Activated effector memory CD4-positive, alpha-beta T cell treated with Interleukin-2 at 50 U/mL for 16 hours (primary cell): Measurements from ENCODE around the gene TP53I11.
A peak's percentile ranks its signal among the peaks of the same experiment; 100 is the strongest.

Experiments used
- DNase-seq: peaks from one replicate; pipeline ENCODE4 v3.0.0-alpha.2; 2020

TP53I11 gene

DNA sequence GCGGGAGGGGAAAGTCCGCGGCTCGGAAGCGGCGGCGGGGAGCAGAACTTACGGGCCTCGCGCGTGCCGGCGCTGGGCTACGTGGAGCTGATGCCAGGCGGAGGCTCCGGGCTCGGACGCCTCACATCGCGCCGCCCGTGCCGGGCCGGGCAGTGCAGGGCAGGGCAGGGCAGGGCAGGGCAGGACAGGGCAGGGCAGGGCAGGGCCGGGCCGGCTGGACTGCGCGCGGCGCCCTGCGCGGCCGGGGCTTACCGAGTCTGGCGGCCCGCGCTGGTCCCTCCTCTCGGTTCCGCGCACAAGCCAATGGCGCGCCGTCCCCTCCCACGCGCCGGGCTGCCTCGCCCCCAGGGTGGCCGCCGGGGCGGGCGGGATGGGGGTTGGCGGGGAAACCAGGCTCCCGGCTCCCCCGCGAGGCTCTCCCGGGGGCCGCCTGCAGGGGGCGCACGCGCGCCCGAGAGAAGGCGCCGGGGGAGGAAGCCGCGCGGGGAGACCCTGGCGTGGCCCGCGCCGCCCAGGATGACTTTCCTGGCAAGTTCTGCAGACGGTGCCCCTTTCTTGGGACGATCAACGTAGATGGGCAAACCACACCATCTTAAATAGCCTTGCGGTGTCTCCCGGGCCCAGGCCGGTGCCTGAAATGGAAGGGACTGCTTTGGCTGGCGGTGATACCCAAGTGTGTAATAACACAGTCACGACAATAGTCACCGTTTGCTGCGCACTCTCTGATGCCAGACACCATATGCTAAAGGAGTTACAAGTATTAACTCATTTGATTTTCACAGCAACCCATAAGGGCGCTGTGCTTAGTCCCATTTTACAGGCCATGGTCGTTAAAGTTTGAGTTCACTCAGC lies at the start of gene TP53I11:
Gene TP53I11, minus strand, starts transcription at position 259 of the 852 bp plus-strand sequence. CDS start 12,548 bp downstream, outside the sequence.
- peak; percentile 54 for DNase-seq

- DNase-seq, result no peak
Observed at GRCh38 chr11:44999068-44999467, 48.4 kb upstream of the TP53I11 start.

GRCh38 chr11:44998051-44998450 lies 47.4 kb upstream of the TP53I11 start:
- no peak for DNase-seq

GRCh38 chr11:44997566-44997965 lies 46.9 kb upstream of the TP53I11 start:
- no peak for DNase-seq

- no peak for DNase-seq
Observed at GRCh38 chr11:44994753-44995152, 44.1 kb upstream of the TP53I11 start.

DNA sequence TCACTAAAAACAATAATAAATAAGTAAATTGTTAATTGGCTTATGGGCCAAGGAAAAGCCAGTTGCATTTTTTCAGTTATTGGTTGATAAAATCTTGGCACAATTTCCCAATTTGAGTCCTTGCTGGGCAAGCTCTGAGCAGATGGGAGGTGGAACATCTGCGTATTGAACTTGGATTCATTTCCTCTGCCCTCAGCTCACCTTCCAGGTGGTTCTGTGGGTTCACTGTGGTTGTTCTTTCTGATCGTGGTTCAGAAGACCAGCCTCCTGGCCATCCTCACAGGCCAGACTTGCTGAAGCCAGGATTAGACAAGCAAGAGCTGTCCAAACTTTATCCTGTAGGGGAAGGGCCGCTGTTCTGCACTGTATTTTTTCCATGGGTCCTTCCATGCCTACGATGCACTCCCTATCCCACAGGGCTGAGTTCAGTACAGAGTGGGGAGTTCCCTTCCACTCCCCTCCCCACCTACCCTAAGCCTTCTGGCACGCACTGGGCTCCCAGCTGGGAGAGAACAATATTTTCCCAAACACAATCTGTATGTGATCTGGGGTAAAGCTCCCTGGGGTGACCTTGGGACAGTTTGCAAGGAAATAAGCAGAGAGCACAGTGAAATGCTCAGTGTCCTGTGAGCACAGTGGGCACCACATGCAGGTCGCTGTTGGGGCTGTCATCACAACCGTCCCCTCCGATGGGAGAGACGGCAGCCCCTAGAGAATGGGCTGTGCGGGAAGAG lies 43.5 kb upstream of the TP53I11 start:
- DNase-seq, result no peak

GRCh38 chr11:44992774-44993173 lies 42.1 kb upstream of the TP53I11 start:
- no peak for DNase-seq

GRCh38 chr11:44992181-44992582 lies 41.5 kb upstream of the TP53I11 start:
- no peak for DNase-seq

- no peak for DNase-seq
Observed at GRCh38 chr11:44990665-44991064, 40.0 kb upstream of the TP53I11 start.

DNA sequence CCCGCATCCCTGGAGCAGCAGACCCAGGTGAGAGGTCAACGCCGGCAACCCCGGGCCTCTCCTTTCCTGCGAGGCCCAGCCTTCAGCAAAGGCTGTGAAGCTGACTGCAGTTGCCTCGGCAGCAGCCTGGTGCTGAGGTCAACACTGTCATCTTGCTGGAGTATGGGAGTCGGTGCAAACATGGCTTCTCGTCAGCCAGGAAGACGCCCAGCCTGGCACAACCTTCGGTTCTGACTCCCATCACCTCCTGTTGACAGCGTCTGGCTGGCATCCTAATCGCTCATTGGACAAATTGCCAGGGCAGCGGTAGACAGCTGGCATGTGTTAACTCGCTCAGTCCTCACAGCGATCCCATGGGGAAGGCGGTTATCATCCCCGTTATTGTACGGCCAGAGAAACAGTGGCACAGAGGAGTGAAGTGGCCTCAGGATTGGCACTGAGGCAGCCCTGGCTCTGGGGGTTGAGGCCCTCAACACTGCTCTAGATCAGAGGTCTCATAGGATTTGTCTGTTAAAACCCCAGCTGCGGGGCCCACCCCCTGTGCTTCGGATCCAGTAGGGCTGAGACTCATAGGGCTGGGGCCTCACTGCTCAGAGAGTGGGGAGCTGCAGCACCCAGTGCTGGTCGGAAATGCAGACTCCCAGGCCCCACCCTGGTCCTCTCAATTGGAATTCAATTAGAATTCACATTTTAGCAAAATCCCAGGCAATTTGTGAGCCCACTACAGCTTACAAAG lies 39.3 kb upstream of the TP53I11 start:
- DNase-seq, result no peak

DNA sequence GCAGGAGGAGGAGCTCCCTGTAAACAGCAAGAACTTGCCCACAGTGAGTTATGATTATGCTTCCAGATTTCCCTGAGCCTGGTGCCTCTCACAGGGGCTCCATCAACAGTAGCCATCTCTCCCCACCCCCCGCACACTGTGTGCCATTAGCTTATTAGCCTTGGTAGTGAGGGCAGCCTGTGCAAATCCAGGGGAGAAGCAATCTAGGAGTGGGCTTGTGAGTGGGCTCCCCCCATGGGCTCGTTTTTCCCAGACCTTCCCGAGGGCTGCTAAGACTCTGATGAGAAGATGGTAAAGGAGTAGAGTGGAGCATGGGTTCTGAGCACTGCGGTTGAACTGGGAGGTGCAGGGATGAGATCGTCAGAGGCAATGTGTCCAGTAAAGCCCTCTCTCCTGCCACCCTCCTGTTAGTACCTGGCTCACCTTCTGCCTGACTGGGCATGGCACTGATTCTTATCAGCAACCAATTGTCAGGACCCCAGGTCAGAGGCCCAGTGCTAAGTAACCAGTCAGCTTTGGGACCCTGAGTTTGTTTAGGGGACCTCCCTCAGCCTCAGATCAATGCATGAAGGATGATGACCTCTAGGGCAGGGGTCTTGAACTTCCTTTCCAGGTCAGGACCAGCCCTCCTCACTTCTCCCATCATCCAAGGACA lies 38.4 kb upstream of the TP53I11 start:
- no peak for DNase-seq

DNA sequence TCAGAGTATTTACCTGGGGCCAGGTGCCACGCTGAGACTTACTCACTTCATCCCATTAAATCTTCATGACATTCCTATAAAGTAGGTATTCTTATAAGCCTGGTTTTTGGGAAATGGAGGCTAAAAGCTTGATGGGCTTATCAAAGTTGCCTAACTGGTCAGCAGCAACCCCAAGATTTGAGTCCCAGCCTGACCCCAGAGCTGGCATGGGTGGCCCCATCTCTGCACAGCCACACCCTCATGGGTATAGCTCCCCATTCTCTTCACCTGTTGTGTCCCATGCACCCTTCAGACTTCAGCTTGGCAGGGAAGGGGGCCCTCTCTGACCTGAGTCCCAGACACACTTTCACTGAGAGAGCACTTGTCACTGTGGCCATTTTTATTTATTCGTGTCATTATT lies 37.4 kb upstream of the TP53I11 start:
- no peak for DNase-seq

GRCh38 chr11:44987506-44987905 lies 36.8 kb upstream of the TP53I11 start:
- DNase-seq, result no peak

DNA sequence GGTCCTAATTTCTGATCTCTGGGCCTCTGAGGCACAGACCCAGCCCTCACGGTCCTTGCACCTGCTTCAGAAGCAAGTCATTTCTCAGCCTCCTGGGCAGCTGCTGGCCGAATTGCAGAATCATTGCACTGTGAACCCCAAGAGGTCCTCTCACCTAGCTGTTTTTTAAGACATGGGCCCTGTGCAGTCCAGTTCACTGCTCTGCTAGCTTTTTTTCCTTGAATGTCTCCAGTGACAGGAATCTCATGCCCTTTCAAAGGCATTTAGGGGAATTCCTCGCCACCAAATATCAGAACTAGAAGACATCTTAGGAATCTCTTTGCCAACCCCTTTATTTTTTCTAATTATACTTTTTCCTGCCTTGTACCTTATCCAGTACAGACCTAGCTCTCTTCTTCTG lies 35.6 kb upstream of the TP53I11 start:
- no peak for DNase-seq

GRCh38 chr11:44985721-44986120 lies 35.0 kb upstream of the TP53I11 start:
- no peak for DNase-seq

DNA sequence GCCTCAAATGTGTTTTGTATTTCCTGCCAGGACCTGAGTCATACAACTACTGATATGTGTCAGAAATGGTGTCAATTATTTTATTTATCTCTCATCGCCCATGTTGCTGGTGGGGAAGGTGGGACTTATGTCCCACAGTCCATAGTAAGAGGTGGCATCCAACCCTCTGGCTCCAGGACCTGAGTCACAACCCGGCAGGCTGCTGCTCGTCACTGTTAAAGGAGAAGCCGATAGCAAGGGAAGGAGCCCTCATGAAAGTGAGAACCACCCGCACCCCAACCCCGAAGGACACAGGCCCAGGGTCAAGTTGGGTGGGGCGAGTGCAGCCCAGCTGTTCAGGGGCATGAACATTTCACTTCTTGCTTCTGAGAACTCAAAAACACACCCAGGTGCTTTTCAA lies 33.1 kb upstream of the TP53I11 start:
- no peak for DNase-seq

GRCh38 chr11:44982496-44983062 lies 31.9 kb upstream of the TP53I11 start:
- DNase-seq, result no peak

DNA sequence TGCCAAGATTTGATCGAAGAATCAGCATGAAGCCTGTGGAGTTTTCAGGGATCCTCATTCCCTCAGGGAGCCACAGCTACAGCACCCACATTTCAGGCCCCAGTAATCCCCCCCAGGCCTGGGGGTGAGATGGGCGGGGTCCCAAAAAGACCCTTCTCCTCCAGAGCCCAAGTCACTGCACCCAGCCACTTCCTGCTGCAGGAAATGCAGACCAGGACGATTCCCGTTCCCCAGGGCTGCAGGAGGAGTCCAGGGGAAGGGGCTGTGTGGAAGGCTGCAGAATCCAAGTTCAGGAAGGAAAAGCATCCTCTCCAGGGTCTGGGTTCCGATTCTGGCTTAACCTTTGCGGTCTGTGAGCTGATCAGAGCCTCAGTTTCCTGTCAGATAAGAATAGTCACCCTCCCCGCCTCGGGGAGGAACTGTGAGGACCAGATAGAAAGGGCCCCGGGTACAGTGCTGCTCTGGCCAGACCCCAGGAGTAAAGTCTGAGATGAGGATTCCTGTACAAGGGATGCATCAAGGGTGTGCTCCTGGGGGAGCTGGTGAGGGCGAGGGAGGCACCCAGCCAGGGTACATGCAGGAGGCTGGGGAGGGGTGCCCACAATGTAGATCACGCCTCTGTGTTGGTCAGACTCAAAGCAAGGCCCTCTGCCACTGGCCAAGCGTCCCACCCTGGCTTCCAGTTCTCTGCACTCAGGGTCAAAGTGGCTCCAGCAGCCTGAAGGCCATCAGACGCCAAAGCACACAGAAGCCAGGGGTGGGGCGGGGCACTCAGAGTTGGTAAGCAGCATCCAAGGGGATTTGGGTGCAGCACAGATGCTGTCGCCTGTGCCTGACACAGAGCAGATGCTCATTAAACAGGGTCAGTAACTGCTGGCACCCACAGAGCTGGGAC lies 30.1 kb upstream of the TP53I11 start:
- no peak for DNase-seq

DNA sequence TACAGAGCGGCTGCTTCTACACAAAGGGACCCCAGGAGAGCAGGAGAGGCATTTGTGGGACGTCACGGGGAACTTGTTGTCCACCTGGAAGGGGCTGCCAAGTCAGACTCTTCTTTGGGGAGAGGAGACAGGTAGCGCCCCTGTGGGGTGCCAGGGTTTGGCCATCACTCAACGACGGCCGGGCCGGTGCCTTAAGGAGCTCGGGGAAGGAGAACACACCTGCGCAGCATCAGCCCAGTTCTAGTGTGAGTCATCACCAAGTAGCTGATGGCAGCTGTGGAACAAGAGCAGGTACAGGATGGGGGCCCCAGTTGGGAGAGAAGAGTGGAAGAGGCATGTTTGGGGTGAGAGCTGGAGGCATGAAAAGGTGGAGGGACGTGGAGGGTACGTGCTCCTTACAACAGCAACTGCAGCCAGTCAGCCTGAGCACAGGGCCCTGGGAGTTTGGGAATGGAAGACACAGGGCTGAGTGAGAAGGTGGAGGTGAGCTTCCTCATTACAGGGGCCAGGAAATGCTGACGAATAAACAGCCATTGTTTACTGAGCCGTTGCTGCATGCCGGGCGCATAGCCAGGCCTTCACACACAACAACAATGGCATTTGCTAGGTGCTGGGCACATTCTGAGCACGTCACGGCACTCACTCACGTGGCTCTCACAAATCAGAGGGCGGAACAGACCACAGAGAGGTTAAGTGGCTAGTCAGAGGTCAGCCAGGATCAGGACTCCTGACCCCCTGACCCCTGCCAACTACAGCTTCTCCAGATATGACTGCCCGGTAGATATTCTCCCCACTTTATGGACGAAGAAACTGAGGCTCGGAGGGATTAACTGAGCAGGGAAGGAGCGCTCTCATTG lies 29.1 kb upstream of the TP53I11 start:
- no peak for DNase-seq

DNA sequence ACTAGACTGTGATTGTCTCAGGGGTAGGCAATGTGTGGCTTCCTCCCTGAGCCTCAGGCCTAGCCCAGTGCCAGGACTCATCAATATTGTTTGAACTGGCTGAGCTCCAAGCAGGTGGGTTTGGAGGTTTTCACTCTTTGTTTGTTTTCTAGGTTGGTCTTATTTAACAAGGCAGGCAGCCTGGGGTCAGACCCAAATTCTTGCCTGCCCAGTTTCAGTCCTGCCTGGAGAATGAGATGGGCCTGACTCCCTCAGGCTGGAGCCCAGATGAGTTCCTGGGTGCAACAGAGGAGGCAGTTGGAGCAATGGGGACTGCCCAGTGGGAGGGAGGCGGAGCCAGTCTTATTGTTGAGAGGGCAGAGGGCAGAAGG lies 28.3 kb upstream of the TP53I11 start:
- no peak for DNase-seq
